CD4-positive, alpha-beta T cell treated with Interleukin-17A for 4 hours (primary cell): ENCODE data around the gene PRELID3B.
"Not testable (repeated sequence)": the region's sequence is repeated elsewhere in the genome, so short reads cannot be mapped to it uniquely, and the experiment has no call there.

Source experiments
- DNase-seq: peaks from one replicate; pipeline ENCODE4 v3.0.0-alpha.2; 2020; ENCODE audit warnings: mixed read lengths

The PRELID3B gene

DNA sequence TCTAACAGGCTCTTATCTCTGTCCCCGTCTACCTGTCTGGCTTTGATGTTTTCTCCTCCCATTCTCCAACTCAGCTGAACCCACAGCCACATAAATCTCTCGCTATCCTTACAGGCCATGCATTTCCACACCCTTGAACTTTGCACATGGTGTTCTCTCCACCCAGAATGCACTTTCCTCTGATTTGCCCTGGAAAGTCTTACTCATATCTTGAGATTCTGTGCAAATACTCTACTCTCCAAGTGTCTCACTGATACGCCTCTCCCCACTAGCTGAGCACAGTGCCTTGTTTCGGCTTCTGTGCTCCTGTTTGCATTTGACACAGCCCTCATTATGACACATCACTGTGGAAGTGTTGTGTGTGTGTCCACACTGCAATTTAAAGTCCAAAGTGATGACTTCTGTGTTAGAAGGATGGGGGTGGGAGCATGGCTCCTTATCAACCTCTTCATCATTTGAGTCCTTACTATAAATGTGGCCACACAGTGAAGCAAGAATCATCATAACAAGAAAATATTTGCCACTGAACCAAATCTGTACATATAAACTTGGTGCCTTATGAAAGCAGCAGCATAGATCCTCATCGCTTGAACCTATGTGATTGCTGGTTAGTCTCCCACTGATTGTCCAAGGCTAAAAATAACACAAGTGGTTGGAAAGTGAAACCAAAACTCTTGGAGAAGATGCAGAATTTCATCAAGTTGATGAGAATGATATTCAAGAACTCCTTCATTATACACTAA is 5.5 kb upstream of the PRELID3B start:
- no peak for DNase-seq

DNA sequence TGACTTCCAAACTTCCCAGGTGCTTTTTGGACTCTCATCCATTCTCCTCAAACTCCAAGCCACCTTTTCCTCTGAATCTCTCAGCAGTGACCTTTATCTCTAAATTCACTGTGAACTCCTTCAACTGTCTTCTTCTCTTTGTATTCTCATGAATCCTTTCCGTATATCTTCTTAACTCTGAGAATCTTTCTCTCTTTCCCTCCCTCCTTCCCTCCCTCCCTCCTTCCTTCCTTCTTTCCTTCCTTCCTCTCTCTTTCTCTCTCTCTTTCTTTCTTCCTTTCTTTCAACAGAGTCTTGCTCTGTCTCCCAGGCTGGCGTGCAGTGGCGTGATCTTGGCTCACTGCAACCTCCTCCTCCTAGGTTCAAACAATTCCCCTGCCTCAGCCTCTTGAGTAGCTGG is 4.3 kb upstream of the PRELID3B start:
- DNase-seq = no peak

DNA sequence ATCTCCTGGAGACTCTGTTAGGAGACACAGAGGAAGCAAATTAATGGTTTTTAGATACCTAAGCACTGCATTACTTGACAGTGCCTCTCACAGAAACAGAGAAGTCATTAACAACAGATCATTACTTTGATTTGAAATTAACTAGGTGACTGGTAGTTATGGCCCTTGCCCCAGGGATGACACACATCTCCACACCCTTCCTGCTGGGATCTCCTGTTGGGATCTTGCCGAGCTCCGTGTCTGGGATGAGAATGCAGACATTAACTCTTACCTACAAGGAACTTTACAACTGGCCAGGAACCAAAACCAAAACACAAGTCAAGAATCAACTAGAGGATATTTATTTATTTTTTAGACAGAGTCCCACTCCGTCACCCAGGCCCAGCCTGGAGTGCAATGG is 2.2 kb upstream of the PRELID3B start:
- no peak for DNase-seq

GRCh38 chr20:59044295-59044694 is 1.7 kb upstream of the PRELID3B start:
- no peak for DNase-seq

GRCh38 chr20:59043698-59044097 is 1.1 kb upstream of the PRELID3B start:
- DNase-seq = no peak

GRCh38 chr20:59042796-59043631 is 428 bp upstream of the PRELID3B start:
- peak; percentile 96 for DNase-seq

DNA sequence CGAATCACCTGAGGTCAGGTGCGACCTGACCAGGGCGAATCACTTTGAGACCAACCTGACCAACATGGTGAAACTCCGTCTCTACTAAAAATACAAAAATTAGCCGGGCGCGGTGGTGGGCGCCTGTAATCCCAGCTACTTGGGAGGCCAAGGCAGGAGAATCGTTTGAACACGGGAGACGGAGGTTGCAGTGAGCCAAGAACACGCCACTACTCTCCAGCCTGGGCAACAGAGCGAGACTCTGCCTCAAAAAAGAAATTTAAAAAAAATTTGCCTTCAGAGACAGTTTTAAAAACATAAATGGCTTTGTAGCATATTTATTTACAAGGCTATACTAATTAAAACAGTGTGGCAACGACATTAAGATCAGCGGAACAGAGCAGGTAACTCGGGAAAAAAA is 1.1 kb downstream of the PRELID3B start:
- DNase-seq = not testable (repeated sequence)

- DNase-seq = no peak
These were observed 1.9 kb downstream of the PRELID3B start for GRCh38 chr20:59040667-59041066.

DNA sequence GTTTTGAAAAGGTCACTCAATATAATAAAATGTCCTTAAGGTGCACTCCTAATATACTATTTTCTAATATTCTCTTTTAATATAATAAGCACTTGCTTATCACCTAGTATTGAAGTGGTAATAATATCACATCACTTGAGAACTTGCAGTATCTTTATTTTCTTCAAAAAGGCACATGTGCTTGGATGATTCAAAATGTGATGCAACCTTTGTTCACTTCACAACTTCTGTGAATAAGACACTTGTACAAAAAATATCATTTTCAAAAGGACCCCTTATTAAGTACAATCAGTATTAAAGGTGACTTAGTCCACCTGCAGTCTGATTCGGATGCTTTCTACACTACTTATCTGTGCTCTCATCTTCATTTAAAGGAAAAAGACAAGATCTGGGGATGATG is 3.4 kb downstream of the PRELID3B start:
- no peak for DNase-seq

DNA sequence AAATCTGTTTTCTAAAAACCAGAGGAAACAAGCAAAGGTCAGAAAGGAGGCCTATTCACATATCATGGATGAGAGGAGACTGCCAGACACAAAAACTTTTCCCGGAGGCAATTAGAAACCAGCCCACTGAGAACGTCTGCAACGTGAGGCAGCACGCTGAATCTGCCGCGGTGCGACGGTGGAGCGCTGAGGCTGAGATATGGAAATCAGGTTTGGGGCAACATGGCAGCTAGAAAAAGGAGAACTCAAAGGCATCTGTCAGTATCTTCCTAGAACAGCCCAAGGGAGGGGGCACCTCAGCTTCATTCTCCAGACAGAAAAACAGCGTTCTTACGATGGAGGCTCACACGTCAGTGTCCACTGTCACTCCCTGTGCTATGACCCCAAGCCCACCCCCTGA is 5.2 kb downstream of the PRELID3B start:
- DNase-seq = no peak

- DNase-seq = no peak
These were observed 7.2 kb downstream of the PRELID3B start for GRCh38 chr20:59035381-59035780.

- DNase-seq = no peak
These were observed 8.9 kb downstream of the PRELID3B start for GRCh38 chr20:59033616-59034165.

GRCh38 chr20:59033093-59033492 is 9.5 kb downstream of the PRELID3B start:
- no peak for DNase-seq

DNA sequence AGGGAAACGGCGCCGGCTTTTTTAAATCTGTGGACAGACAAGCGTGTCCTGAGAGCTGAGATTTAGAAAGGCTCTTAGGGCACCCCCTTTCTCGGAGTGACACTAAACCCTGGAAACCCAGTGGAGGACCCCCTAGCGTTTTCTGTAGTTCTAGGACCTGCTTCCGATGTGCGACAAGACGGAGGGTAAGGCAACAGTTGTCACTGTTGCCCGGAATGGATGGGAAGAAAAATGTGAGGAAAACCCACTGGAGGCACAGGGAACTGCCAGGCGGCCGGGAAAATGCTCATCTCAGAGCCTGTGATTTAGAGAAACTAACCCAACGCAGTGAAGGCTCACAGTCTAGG is 9.9 kb downstream of the PRELID3B start:
- no peak for DNase-seq

DNA sequence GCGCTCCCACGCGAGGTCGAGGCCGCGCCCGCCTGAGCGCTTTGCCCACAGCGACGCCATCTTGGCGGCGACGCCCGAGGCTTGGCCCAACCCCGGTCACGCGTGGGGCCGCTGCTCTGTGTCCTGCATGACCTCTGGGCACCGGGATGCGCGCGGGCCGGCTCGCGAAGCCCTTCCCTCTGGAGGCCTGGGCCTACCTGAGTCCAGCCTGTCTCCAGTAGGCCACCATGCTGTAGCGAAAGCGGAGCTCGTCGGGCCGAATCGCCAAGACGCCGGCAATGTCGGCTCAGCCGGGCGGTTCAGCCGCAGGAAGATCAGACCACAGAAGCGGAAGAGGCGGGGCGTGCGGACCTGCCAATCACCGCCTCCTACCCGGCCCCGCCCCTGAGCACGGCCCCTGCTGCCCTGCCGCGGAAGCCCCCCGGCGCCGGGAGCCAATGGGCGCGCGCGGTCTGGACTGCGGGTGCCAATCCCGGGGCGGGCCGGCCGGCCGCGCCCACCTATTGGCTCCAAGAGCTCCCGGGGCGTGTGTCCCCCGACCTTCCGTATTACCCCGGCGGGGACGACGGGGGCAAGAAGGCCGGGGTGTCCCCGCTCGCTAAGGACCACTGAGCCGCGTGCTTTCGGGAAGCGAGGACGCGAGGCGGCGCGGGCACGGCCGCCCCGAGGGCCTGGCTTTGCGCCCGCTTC is 10.4 kb downstream of the PRELID3B start, which contains the start of gene ATP5F1E:
Gene ATP5F1E (minus strand): TSS at position 313 of the 690 bp plus-strand sequence. CDS start 84 bp downstream, at position 229.
- DNase-seq = peak; percentile 99

DNA sequence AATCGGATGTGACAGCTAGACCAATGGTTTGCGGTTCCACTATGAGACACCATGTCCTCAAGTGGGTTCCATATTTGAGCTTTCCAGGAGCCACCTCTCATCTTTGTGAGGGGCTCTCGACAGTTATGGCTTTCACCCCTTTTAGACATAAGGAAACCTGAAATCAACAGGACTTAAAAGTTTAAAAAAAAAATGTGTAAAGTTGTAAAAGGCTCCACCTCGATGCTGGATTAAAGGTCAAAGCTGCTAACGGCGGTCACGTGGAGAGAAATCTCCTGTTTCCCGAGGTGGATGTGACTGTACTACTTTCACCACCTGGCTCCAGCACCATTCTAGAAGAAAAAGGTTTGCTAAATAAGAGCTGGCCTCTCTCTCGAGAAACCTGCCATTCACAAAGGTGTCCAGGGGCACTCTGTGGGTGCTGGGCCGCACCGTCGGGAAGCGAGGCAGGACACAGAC is 11.0 kb downstream of the PRELID3B start:
- no peak for DNase-seq

DNA sequence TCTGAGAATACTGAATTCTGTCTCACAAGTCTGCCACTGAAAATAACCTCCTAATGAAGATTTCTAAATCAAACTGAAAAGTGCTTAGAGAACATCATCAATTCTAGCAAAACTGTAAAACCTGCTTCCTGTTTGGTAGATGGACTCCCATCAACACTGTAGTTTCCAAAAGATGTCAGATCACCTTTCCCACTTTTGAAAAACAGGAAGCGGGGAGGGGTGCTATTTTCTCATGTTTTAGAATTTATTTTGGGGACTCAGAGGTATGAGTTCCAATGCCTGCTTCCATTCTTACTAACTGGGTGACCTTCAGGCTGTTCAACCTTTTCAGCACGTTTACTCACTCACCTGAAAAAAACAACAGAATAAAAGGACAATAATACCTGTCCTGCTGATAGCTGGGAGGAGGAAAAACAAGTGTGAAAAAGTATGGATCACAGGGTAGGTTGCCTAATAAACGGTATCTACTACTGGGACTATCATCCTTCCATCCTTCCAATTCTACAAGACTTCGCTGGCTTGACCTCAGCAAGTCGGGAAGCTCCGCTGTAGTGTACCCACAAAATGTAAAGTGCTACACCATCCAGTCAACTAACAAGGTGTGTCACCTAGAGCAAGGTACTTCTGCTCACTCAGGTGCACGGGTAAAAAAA is 11.5 kb downstream of the PRELID3B start:
- DNase-seq = no peak

DNA sequence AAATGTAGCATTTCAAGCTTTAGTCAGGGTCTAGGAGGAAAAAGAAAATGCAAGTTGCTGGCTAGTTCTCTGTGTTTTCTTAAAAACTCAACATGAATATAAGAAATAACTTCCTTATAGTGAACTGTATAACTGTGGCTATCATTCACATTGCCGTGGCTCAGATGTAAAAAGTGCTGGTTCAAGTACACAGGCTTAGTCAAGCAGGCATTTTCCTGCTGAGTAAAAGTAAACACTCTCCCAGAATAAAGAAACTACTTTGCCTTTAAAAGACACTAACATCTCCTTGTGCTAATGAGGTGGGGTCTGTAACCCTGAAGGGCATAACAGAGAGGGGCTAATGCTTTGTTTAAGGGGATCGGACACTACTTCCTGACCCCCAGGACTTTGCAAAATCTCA is 13.8 kb downstream of the PRELID3B start:
- DNase-seq = no peak

DNA sequence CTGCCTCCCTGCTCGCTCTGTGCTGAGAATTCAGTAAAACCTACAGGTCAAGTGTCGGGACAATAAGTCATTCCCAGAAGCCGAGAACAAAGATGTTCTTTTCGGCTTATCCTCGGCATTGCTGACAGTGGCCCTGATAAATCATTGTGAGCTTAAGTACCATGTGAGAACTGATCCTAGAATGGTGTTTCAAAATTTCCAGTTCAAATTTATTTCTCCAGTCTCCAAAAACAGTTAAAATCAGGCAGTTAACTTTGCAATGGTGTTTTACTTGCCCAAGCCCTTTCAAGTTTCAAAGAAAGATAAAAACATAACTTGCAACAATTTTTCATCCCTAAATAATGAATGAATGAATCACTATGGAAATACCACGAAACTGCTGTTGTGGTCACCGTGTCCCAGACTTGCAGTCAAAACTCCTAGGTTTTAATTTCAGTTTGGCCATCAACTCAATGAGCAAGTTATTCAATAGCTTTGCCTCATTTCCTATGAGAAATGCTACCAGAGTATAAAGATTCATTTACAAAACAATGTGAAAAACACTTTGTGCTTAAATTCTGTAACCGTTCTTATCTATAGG is 14.8 kb downstream of the PRELID3B start:
- DNase-seq = no peak

DNA sequence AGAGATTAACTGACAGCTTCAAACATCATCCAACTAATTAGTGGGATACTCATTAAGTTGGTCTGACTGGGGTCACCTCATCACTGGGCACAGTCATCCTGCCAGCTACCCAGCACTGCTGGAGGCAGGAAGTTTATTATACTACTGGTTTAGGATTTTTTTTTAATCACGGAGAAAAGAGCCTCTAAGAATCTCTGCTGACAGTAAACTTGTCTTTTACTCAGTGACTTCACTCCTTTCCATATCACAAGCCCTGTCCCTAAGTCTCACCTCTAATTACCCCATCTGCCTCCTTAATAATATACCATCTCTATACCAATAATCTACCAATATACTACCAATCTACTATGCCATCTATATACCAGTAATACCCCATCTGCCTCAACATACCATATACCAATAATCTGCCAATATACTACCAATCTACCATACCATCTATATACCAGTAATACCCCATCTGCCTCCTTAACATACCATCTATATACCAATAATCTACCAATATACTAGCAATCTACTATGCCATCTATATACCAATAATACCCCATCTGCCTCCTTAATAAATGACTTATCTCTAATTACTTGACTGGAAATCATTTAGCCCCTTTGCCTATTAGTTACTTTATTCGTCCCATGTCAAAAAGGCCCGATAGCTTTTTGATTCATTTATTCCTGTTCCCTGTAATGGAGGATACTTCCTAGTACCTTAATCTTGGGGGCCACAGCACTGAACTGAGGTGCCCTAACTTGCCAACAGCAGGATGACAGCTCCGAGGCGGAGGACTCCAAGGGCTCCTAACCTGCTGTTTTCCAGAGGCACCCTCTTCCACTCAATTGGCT is 15.5 kb downstream of the PRELID3B start:
- DNase-seq = no peak

DNA sequence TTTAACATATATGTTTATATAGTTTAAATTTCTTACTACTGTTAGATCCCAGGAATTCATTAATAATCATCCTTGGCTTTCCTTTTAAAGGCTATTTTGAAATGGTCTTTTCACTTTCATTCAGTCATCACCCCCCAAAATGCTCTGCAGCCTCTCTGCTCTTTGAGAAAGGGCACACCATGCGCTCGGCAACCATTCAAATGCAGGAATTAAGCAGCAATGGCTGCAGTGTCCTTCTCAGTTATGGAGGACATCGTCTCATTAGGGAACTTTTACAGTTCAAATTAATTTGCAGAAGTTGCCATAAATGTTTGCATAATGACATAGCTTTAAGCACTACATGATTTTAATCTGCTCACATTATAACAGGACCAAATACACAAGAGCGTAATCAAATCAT is 17.1 kb downstream of the PRELID3B start:
- no peak for DNase-seq
